Mesangial cell (primary cell): ENCODE data around the gene MYRF. TPM values are rescaled to one million over a fixed set of nuclear protein-coding genes. Genes with fewer than 3 reads are reported as not detected.

Experiments used
- total RNA-seq: library from RNA; depleted of rRNA; stranded (reverse); fragments of >200 nt; gene quantifications from 2 replicates; pipeline ENCODE4 v1.2.3, GENCODE V29; 2015

MYRF gene
- 45.6 and 93.3 TPM in 2 replicates for total RNA-seq

DNA sequence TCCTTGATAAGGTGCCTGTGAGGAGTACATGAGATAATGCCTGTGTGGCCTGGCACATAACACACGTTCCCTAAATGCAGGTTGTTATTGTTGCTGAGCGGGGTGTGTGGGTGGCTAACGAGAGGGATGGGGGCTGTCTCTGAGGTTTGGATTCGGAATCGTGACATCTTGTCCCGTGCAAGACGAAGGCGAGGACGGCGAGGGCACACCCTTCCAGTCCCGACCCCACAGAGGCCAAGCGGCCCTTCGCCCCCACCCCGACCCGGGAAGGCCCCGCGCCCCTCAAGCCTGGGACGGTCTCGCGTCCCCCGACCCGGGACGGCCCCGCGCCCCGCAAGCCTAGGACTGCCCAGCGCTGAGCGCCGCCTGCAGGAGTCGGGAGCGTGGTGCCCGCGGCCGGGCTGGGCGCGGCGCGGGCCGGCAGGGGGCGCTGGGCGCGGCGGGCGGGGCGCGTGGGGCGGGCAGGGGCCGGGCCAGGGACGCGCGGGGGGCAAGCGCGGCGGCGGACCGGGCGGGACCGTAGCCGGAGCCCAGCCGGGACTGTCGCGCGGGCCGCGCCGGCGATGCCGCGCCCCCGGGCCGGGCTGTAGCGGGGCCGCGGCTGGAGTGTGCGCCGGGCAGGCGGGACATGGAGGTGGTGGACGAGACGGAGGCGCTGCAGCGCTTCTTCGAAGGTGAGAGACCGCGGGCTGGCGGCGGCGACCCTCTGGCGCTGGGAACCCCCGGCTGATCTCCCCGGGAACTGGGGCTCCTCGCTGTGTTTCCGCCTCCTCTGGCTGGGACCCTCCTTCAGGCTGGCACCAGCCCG is at the start of gene MYRF:
Gene MYRF, plus strand, starts transcription at position 520 of the 808 bp plus-strand sequence. Its CDS starts 109 bp downstream, at position 629.

DNA sequence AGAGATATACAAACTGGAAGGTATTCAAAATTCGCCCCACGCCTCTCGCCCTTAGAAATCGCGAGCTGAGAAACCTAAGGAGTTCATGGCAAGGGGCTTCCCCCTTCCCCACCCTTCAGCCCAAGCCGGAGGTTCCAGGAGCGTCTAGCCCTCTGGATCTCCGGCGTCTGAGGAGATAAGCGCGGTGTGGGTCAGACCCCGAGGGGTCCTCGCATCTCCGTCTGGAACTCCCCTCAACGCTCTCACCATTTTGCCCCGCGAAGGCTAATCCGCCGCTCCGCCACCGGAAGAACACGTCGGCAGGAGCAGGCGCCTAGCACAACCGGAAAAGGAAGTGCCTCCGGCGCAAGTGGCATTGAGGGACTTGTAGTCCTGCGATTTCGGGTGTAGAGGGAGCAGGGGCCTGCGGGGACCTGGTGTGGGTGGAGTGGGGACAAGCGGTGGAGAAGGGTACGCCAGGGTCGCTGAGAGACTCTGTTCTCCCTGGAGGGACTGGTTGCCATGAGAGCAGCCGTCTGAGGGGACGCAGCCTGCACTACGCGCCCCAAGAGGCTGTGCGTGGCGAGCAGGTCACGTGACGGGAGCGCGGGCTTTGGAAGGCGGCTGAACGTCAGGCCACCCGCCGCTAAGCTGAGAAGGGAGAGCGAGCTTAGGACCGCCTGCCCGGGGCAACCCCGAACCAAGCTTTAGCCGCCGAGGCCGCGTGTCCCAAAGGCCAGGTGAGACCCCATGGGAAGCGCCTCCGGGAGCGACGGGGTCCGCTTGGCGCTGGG is 40.1 kb downstream of the MYRF start, which contains the start of the genes FEN1 and TMEM258:
Gene FEN1, plus strand, starts transcription at position 602 of the 773 bp plus-strand sequence. CDS start 2,451 bp downstream, outside the sequence.
Gene TMEM258, minus strand, starts transcription at position 290 of the 773 bp plus-strand sequence. Its CDS starts 41 bp downstream, at position 249.

DNA sequence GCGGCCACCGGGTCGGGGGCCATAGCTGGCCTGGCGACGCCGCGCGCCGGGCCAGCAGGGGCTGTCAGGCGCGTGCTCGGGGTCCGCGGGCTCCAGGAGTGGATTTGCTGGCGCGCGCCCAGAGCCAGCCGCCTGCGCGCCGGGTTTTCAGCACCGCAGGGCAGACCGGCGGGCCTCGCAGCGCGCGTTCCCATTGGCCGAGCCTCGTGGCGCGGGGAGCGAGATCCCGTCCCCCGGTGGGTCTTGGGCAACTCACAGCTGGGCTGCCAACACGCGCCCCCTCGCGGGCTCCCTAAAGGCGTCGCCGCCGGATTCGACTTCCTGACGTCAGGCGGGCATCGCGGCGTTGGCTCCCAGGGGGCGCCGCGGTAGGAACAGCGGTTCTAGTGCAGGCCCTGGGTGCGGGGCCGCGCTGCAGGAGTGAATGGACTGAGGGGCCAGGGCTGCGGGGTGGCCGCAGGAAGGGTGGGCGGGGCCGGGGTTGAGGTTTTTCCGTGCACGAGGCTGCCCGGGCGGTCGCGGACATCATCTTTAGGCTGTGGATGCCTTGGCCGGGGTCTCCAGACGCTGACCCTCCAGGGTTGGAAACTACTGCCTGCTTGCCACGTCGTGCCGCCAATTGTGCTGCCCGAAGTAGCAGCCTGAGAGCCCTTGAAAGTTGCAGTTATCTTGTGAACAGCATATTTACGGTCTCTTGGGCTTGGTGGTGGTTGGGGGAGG is 64.5 kb downstream of the MYRF start, which contains the start of gene FADS1:
Gene FADS1, minus strand, starts transcription at position 268 of the 720 bp plus-strand sequence. Its CDS starts 74 bp downstream, at position 194.

DNA sequence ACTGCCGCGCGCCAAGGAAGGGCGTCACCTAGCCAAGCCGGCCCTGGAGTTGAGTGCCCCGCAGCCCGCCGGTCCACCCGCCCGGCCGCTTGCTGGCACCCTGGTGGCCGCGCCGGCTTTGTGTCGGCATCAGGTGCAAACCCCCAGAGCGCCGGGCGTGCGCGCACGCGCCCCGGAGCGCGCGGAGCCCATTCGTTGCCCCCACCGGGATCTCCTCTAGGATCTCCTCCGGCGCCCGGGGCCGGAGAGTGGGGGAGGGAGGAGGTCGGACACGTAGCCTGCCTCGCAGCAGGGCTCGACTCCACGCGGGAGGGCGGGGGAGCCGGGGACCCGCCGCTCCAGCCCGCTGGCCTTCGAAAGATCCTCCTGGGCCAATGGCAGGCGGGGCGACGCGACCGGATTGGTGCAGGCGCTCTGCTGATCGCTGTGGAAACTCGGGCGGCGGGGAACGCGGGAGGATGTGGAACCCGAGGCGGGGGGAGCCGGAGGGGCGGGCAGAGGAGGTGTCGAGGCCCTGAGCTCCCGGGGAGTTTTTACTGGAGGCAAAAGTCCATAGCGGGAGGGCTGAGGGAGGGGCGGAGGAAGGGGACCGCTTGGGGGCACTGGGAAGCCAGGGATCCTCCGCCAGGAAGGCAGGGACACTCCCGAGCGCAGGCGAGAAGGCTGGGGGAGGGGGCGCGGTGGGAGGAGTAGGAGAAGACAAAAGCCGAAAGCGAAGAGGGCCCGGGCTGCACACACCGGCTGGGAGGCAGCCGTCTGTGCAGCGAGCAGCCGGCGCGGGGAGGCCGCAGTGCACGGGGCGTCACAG is 75.3 kb downstream of the MYRF start, which contains the start of gene FADS2:
Gene FADS2, plus strand, starts transcription at position 730 of the 808 bp plus-strand sequence. CDS start 91 bp downstream, outside the sequence.

Other genes starting within 250 kb of the MYRF start
- not detected in 2 replicates for gene LRRC10B, start 243.9 kb upstream of the MYRF start, total RNA-seq
- gene SYT7, start 171.6 kb upstream of the MYRF start, total RNA-seq, result 0.16 and 4.8 TPM in 2 replicates
- 5.9 and 7.6 TPM in 2 replicates for gene DAGLA, start 72.2 kb upstream of the MYRF start, total RNA-seq
- gene TMEM258, start 40.0 kb downstream of the MYRF start, total RNA-seq, result 57.2 and 62.7 TPM in 2 replicates
- gene FEN1, start 40.3 kb downstream of the MYRF start, total RNA-seq, result 10.8 and 66.5 TPM in 2 replicates
- 81.4 and 127 TPM in 2 replicates for gene FADS1, start 64.4 kb downstream of the MYRF start, total RNA-seq
- gene FADS2, start 75.7 kb downstream of the MYRF start, total RNA-seq, result 312 and 488 TPM in 2 replicates
- 42.4 and 63.6 TPM in 2 replicates for gene FADS3, start 138.9 kb downstream of the MYRF start, total RNA-seq
- gene RAB3IL1, start 164.9 kb downstream of the MYRF start, total RNA-seq, result 0.49 and 3.0 TPM in 2 replicates
- gene BEST1, start 197.7 kb downstream of the MYRF start, total RNA-seq, result under 0.01 and 0.51 TPM in 2 replicates
- gene FTH1, start 215.0 kb downstream of the MYRF start, total RNA-seq, result 544 and 1,080 TPM in 2 replicates